SIG-M5 (cell line): Measurements from ENCODE around the gene COPS4.
"Not testable (repeated sequence)": the region's sequence is repeated elsewhere in the genome, so short reads cannot be mapped to it uniquely, and the experiment has no call there.

Experiments used
- DNase-seq: peaks from one replicate; lab custom pipeline; 2025; lab: John Stamatoyannopoulos, UW

COPS4 gene

GRCh38 chr4:83034630-83035494 lies at the start of gene COPS4:
Gene COPS4, plus strand, starts transcription at chr4:83035183. Its CDS starts 42 bp downstream, at chr4:83035225.
- peak; percentile 98 for DNase-seq

DNA sequence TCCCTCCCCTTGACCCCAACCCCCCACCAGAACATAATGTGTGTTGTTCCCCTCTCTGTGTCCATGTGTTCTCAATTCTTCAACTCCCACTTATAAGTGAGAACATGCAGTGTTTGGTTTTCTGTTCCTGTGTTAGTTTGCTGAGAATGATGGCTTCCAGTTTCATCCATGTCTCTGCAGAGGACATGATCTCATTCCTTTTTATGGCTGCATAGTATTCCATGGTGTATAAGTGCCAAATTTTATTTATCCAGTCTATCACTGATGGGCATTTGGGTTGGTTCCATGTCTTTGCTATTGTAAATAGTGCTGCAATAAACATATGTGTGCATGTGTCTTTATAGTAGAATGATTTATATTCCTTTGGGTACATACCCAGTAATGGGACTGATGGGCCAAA lies 47.5 kb upstream of the COPS4 start:
- not testable (repeated sequence) for DNase-seq

DNA sequence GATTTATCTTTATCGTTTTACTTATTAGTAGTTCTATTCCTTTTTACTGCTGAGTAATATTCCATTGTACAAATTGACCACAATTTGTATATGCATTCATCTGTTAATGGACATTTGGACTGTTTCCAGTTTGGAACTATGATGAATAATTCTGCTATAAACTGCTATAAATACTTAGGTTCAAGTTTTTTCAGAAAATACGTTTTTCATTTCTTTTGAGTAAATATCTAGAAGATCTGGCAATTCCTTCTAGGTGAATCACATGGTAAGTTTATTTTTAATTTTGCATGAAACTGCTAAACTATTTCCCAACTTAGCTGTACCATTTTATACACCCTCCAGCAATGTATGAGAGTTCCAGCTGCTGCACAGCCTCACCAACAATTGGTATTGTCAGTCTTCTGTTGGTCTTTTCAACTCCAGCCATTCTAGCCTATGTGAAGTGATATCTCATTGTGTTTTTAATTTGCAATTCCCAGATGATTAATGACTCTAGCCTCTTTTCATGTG lies 46.6 kb upstream of the COPS4 start:
- no peak for DNase-seq

GRCh38 chr4:82989575-82990429 lies 45.2 kb upstream of the COPS4 start:
- DNase-seq = no peak

DNA sequence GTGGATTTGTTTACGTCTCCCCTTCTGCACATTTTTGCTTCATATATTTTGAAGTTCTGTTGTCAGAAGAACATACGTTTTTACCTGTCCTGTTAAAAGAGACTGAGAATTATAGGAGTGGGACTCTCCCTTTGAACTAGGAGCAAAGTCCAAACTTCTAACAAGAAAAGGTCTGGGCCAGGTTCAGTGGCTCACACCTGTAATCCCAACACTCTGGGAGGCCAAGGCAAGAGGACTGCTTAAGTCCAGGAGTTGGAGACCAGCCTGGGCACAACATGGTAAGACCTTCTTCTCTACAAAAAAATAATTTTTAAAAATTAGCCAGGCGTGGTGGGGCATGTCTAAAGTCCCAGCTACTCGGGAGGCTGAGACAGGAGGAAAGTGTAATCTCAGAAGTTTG lies 40.1 kb upstream of the COPS4 start:
- DNase-seq = no peak

GRCh38 chr4:82998898-82999297 lies 36.1 kb upstream of the COPS4 start:
- DNase-seq = no peak

DNA sequence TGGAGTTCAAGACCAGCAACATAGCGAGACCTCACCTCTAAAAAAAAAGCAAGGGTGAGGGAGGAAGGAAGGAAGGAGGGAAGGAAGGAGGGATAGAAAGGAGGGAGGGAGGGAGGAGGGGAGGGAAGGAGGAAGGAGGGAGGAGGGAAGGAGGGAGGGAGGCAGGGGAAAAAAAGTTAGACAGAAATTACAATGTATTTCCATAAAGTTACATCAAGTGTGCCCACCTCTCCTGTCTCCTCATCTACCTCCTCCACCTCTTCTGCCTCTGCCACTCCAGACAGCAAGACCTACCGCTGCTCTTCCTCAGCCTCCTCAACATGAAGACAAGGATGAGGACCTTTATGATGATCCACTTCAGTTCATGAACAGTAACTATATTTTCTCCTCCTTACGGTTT lies 32.7 kb upstream of the COPS4 start:
- DNase-seq = no peak

- DNase-seq = not testable (repeated sequence)
These were observed 31.8 kb upstream of the COPS4 start for GRCh38 chr4:83003044-83003791.

- DNase-seq = no peak
These were observed 25.5 kb upstream of the COPS4 start for GRCh38 chr4:83009529-83009928.

DNA sequence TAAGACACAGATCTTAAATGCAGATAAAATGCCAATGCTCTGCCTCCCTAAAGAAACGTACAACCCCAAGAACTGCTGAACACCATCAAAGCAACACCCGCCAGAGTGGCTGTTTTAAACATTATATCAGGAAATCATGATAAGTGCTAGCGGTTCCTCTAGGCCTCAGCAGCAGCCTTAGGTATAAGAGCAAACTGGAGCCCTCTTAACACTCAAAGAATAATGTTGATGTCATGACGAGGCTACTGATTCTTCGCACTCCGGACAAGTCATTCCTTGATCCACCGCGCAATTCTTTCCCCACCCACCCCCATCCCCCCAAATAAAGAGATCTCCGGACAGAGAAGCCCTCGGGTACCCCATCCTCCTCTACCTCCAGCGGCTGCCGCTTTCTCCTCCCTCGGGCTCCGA lies 24.9 kb upstream of the COPS4 start:
- no peak for DNase-seq

- peak; percentile 29 for DNase-seq
These were observed 24.3 kb upstream of the COPS4 start, which contains the start of gene LIN54 for GRCh38 chr4:83010522-83011318. Gene LIN54, minus strand, starts transcription at chr4:83010823. Its CDS starts 25,979 bp downstream, at chr4:82984844.

GRCh38 chr4:83011689-83012199 lies 23.2 kb upstream of the COPS4 start:
- no peak for DNase-seq

GRCh38 chr4:83012200-83012686 lies 22.7 kb upstream of the COPS4 start:
- no peak for DNase-seq

DNA sequence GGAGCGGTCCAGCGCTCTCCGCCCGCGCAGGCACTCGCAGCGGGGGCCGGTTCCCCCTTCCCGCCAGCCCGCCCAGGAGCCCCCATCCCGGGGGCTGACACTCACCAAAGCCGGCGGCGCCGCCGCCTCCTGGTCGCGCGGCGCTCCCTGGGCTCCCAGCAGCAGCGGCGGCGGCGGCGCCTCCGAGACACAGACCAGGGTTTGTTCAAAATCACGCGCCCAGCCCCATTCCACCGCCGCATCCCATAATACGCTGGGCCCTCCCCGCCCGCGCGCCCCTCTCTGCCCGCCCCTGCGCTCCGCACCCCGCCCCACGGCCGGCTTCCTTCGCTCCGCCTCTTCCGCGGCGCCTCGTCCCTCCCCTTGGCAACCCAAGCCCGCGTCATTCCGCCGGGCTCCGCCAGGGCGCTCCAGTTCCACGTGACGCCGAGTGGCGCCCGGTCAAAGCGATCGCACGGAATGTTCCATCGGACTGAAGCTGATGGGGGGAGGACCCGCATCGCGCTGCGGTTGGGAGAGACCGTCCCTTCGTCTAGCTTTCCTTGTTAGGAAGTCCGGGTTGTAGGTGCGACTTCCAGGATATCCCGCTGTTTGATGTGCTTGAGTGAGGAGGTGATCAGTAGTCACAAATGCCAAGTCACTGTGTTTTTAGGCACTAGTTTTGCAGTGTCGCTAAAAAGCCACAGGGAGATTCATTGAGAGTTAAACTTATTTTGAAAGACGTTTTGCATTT lies 22.1 kb upstream of the COPS4 start:
- DNase-seq = peak; percentile 60

DNA sequence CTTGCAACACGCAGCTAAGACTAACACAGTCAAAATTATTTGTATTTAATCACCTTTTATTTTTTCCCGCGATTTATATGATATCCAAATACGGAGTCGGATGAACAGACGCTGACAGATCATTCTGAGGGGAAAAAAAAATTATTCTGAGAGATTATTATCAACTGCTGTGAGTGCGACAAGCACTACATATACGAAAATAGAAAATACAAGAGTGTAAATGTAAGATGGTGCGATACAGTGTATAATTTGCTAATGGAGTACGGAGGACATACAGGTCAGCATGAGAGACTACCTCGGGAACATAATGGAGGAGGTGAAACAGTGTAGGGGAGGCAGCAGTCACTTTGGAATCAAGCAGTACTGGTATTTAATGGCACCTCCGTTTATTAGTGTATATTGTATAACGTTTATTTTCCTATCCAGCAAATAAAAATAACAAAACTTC lies 21.5 kb upstream of the COPS4 start:
- DNase-seq = no peak

GRCh38 chr4:83013902-83014301 lies 21.1 kb upstream of the COPS4 start:
- DNase-seq = no peak

GRCh38 chr4:83019794-83020494 lies 15.0 kb upstream of the COPS4 start:
- DNase-seq = no peak

- no peak for DNase-seq
These were observed 12.1 kb upstream of the COPS4 start for GRCh38 chr4:83022724-83023450.

DNA sequence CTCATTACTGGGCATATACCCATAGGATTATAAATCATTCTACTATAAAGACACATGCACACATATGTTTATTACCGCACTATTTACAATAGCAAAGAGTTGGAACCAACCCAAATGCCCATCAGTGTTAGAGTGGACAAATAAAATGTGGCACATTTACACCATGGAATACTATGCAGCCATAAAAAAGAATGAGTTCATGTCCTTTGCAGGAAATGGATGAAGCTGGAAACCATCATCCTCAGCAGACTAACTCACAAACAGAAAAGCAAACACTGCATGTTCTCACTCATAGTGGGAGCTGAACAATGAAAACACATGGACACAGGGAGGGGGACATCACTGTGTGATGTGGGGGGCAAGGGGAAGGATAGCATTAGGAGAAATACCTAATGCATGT lies 11.4 kb upstream of the COPS4 start:
- not testable (repeated sequence) for DNase-seq
